Skin epidermis (tissue), 12 donors: ENCODE data around the gene ZFP62.
"Not testable (repeated sequence)": the region's sequence is repeated elsewhere in the genome, so short reads cannot be mapped to it uniquely, and the experiment has no call there.

ENCODE experiments used
- H3K27ac ChIP-seq, 21 experiments: fragments of 200-600 bp; sonication (generic) in 11 of 21; one replicate each; pipeline ENCODE4 v1.5.0; 2020; ENCODE audit warnings: mild to moderate bottlenecking in 3 of 21, inconsistent platforms in 2 of 21, moderate library complexity in 2 of 21
- H3K4me3 ChIP-seq, 7 experiments: fragments of 200-600 bp; sonication (generic) in 2 of 7; one replicate each; pipeline ENCODE4 v1.5.0; 2020; ENCODE audit warnings: inconsistent platforms in 2 of 7, mild to moderate bottlenecking in 2 of 7, moderate library complexity in 1 of 7

ZFP62 gene

GRCh38 chr5:180837478-180837877 lies 23.6 kb downstream of the ZFP62 start:
- no peak overlapping the region for H3K27ac ChIP-seq
- no peak overlapping the region for H3K4me3 ChIP-seq

GRCh38 chr5:180832638-180833068 lies 28.4 kb downstream of the ZFP62 start:
- H3K27ac ChIP-seq: peak overlapping the region in 9 of 21 experiments; percentile 41 to 100 (median 96)
- peak overlapping the region in 5 of 7 experiments; percentile 64 to 94 (median 78) for H3K4me3 ChIP-seq

- peak overlapping the region; percentile 94 to 100 (median 97) for H3K27ac ChIP-seq
Observed at GRCh38 chr5:180831139-180832093, 29.7 kb downstream of the ZFP62 start.

GRCh38 chr5:180830253-180831138 lies 30.6 kb downstream of the ZFP62 start:
- peak overlapping the region; percentile 94 to 100 (median 97) for H3K27ac ChIP-seq
- H3K4me3 ChIP-seq: peak overlapping the region; percentile 64 to 94 (median 78)

More at GRCh38 chr5:180831139-180832093, 29.7 kb downstream of the ZFP62 start:
- peak overlapping the region; percentile 64 to 94 (median 78) for H3K4me3 ChIP-seq

GRCh38 chr5:180829726-180830125 lies 31.4 kb downstream of the ZFP62 start:
- Histone ChIP-seq H3K27ac (peak overlapping the region; percentile 44 to 100 (median 97)), H3K4me3 (peak overlapping the region in 4 of 7 experiments; percentile 64 to 78 (median 78))

GRCh38 chr5:180828756-180829531 lies 32.1 kb downstream of the ZFP62 start:
- peak overlapping the region in 18 of 21 experiments; percentile 94 to 100 (median 98) for H3K27ac ChIP-seq
- H3K4me3 ChIP-seq: not testable (repeated sequence)

GRCh38 chr5:180827374-180827773 lies 33.7 kb downstream of the ZFP62 start:
- H3K4me3 ChIP-seq: not testable (repeated sequence)
- H3K27ac ChIP-seq: peak overlapping the region in 5 of 21 experiments; percentile 18 to 68 (median 27)

GRCh38 chr5:180825768-180826525 lies 35.1 kb downstream of the ZFP62 start:
- peak overlapping the region in 13 of 21 experiments; percentile 1 to 67 (median 43) for H3K27ac ChIP-seq

GRCh38 chr5:180824630-180825476 lies 36.2 kb downstream of the ZFP62 start:
- peak overlapping the region in 12 of 21 experiments; percentile 1 to 67 (median 45) for H3K27ac ChIP-seq

More at GRCh38 chr5:180825768-180826525, 35.1 kb downstream of the ZFP62 start:
- no peak overlapping the region for H3K4me3 ChIP-seq

GRCh38 chr5:180823940-180824629 lies 37.0 kb downstream of the ZFP62 start:
- Histone ChIP-seq H3K4me3 (no peak overlapping the region), H3K27ac (peak overlapping the region in 3 of 21 experiments; percentile 15 to 49 (median 23))

More at GRCh38 chr5:180824630-180825476, 36.2 kb downstream of the ZFP62 start:
- H3K4me3 ChIP-seq: no peak overlapping the region

GRCh38 chr5:180823346-180823745 lies 37.7 kb downstream of the ZFP62 start:
- no peak overlapping the region for H3K4me3 ChIP-seq
- H3K27ac ChIP-seq: peak overlapping the region in 1 of 21 experiments; percentile 23

- peak overlapping the region in 8 of 21 experiments; percentile 2 to 70 (median 46) for H3K27ac ChIP-seq
- no peak overlapping the region for H3K4me3 ChIP-seq
Observed at GRCh38 chr5:180821538-180821937, 39.5 kb downstream of the ZFP62 start.

- Histone ChIP-seq H3K4me3 (no peak overlapping the region), H3K27ac (peak overlapping the region in 16 of 21 experiments; percentile 6 to 79 (median 36))
Observed at GRCh38 chr5:180820788-180821321, 40.2 kb downstream of the ZFP62 start.

GRCh38 chr5:180818677-180819341 lies 42.3 kb downstream of the ZFP62 start:
- peak overlapping the region in 1 of 21 experiments; percentile 24 for H3K27ac ChIP-seq
- H3K4me3 ChIP-seq: no peak overlapping the region

GRCh38 chr5:180817893-180818674 lies 43.0 kb downstream of the ZFP62 start:
- Histone ChIP-seq H3K27ac (peak overlapping the region in 5 of 21 experiments; percentile 10 to 77 (median 24)), H3K4me3 (no peak overlapping the region)
